ENCODE results near the gene C2orf72. TPM values are rescaled to one million over a fixed set of nuclear protein-coding genes. Genes with fewer than 3 reads are reported as not detected.

The C2orf72 gene
- total and polyA plus RNA-seq, 2 donors (not counting 3 experiments of a cell fraction or from before 2014, with no cell fraction given), result 0.01 to 0.11 TPM

DNA sequence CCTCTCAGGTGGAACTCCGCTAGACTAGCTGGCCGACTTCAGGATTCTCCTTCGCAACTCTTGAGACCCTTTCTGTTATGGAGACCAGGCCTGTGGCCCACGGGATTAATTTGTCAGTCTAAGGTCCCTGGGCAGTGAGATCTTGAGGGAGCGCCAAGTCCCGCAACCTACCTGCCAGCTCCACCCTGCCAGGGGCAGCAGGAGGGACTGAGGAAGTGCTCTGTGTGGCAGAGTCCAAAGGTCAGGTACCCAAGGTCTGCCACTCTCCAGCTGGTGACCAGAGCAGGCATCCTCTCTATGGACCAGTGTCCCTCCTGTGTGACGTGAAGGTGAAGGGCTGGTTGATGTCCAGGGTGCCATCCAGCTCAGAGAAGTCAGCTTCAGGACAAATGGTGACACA is 45.7 kb upstream of the C2orf72 start:
- H2AFZ ChIP-seq (ENCODE audit: low read depth, low read length), result no peak overlapping the region
- CTCF ChIA-PET, result no interaction called here
- no peak overlapping the region for H3K4me2 ChIP-seq (ENCODE audit: insufficient read depth, low read length)
- peaks cover 4% of the 10 kb centered on the region for H3K4me1 ChIP-seq (ENCODE audit: control insufficient read depth, extremely low read depth, insufficient read depth, low read length)
- POLR2A ChIA-PET, result no interaction called here
- H3K27me3 ChIP-seq (ENCODE audit: control insufficient read depth in 2 of 2, insufficient read depth in 2 of 2, low read length in 2 of 2), result peaks cover 9 to 21% of the 10 kb centered on the region in 2 experiments
- intact Hi-C loops (cut with micrococcal nuclease) (no loop called here), dilution Hi-C loops (cut with MboI; ENCODE audit: extremely low pct_ligation_motif_present, low sequenced_read_pairs) (no loop called here)
- DNase-seq (ENCODE audit: low read depth, low spot score), result no peak
- no peak for FAIRE-seq
- H3K79me2 ChIP-seq (ENCODE audit: control insufficient read depth, insufficient read depth, low read length), result no peaks in the 10 kb centered on the region
- no peaks in the 10 kb centered on the region for H4K20me1 ChIP-seq (replicated peaks; ENCODE audit: control insufficient read depth, extremely low read depth, insufficient read depth, low read length)
- no peak overlapping the region for H3K27ac ChIP-seq (ENCODE audit: insufficient read depth, low read depth, low read length)
- TF ChIP-seq MYC (IDR thresholded peaks at IDR 0.05; ENCODE audit: low read depth, low read length) (no peak), JUN (IDR thresholded peaks at IDR 0.05; ENCODE audit: borderline replicate concordance, insufficient read depth, insufficient read length, low read depth) (no peak), POLR2A (IDR thresholded peaks at IDR 0.05; ENCODE audit: low read depth, low read length) (no peak), FOS (IDR thresholded peaks at IDR 0.05; ENCODE audit: borderline replicate concordance, insufficient read depth, low read length) (no peak), GATA2 (IDR thresholded peaks at IDR 0.05; ENCODE audit: insufficient read depth, insufficient read length, low read depth, low read length) (no peak), EZH2 (IDR thresholded peaks at IDR 0.05; ENCODE audit: borderline replicate concordance, low read depth, low read length, severe bottlenecking) (no peak), POLR2AphosphoS5 (IDR thresholded peaks at IDR 0.05; ENCODE audit: insufficient read depth, low read depth, low read length) (no peak), MAX (IDR thresholded peaks at IDR 0.05; ENCODE audit: insufficient read depth, insufficient read length) (no peak), CTCF (IDR thresholded peaks at IDR 0.05; ENCODE audit: extremely low read depth in 1 of 2, insufficient read depth in 1 of 2, low read depth in 1 of 2, low read length in 2 of 2) (no peak)
- no TSS peak for BruUV-seq (replicated peaks)
- no peaks in the 10 kb centered on the region for H3K9me3 ChIP-seq (replicated peaks; ENCODE audit: control insufficient read depth, insufficient read depth, low read length)
- H3K4me3 ChIP-seq (replicated peaks in 1 of 3; ENCODE audit: insufficient read depth in 1 of 3, low read depth in 1 of 3, low read length in 3 of 3), result no peak overlapping the region
- no peaks in the 10 kb centered on the region for H3K36me3 ChIP-seq (ENCODE audit: control insufficient read depth in 2 of 2, extremely low read depth in 1 of 2, insufficient read depth in 2 of 2, low read length in 2 of 2)
- H3K9ac ChIP-seq (replicated peaks; ENCODE audit: extremely low read depth, insufficient read depth, low read length), result no peak overlapping the region
- no peaks in the 10 kb centered on the region for H3K9me1 ChIP-seq (replicated peaks; ENCODE audit: control insufficient read depth, extremely low read depth, insufficient read depth, low read length)

All from endothelial cell of umbilical vein (primary cell).